Fibroblast of the aortic adventitia (primary cell): ENCODE results near the gene VPS26A. TPM values are rescaled to one million over a fixed set of nuclear protein-coding genes. Genes with fewer than 3 reads are reported as not detected.
A peak's percentile ranks its signal among the peaks of the same experiment; 100 is the strongest.

Experiments used
- DNase-seq: peaks from one replicate; pipeline ENCODE4 v3.0.0-alpha.2; 2010; ENCODE audit warnings: low read depth
- H3K4me3 ChIP-seq: 2 replicates; pipeline ENCODE4 v1.5.1; 2011; ENCODE audit warnings: low read depth, mild to moderate bottlenecking, control low read depth, low read length, moderate library complexity
- CTCF ChIP-seq: IDR thresholded peaks from 2 replicates; pipeline ENCODE4 v1.5.1; 2011; ENCODE audit warnings: mild to moderate bottlenecking, low read length, control low read depth, inconsistent platforms; ENCODE audit not compliant: insufficient read depth
- total RNA-seq: library from RNA; depleted of rRNA; stranded (reverse); fragments of >200 nt; gene quantifications from 2 replicates; pipeline ENCODE4 v1.2.3, GENCODE V29; 2012; ENCODE audit warnings: low replicate concordance

VPS26A gene
- 49.2 and 54.9 TPM in 2 replicates for total RNA-seq

GRCh38 chr10:69123747-69124562 is at the start of gene VPS26A:
Gene VPS26A, plus strand, starts transcription at chr10:69124178. Its CDS starts 100 bp downstream, at chr10:69124278.
- TF ChIP-seq CTCF: peak; percentile 37
- peak within 1 kb of the TSS; percentile 86 for H3K4me3 ChIP-seq
- peak; percentile 96 for DNase-seq

- DNase-seq: no peak
- no peak for TF ChIP-seq CTCF
- H3K4me3 ChIP-seq: no peak overlapping the region
These were observed 49.4 kb upstream of the VPS26A start for GRCh38 chr10:69074532-69074931.

GRCh38 chr10:69075431-69075830 is 48.5 kb upstream of the VPS26A start:
- TF ChIP-seq CTCF: no peak
- no peak overlapping the region for H3K4me3 ChIP-seq
- no peak for DNase-seq

GRCh38 chr10:69078311-69078710 is 45.7 kb upstream of the VPS26A start:
- no peak for TF ChIP-seq CTCF
- no peak for DNase-seq
- H3K4me3 ChIP-seq: no peak overlapping the region

- DNase-seq: no peak
- H3K4me3 ChIP-seq: no peak overlapping the region
- TF ChIP-seq CTCF: no peak
These were observed 43.8 kb upstream of the VPS26A start for GRCh38 chr10:69080226-69080625.

GRCh38 chr10:69086001-69086509 is 37.9 kb upstream of the VPS26A start:
- TF ChIP-seq CTCF: no peak
- H3K4me3 ChIP-seq: no peak overlapping the region
- DNase-seq: peak; percentile 32
